Urinary bladder (tissue), 4 donors: ENCODE measurements around the gene SGPP1. TPM values are rescaled to one million over a fixed set of nuclear protein-coding genes. Genes with fewer than 3 reads are reported as not detected.

Experiments used
- DNase-seq: peaks from one replicate; pipeline ENCODE4 v3.0.0-alpha.2; 2015; ENCODE audit errors: extremely low spot score
- H3K27ac ChIP-seq: one replicate; pipeline ENCODE4 v1.5.1; 2013; ENCODE audit warnings: low read depth, mild to moderate bottlenecking, moderate library complexity
- H3K36me3 ChIP-seq: one replicate; pipeline ENCODE4 v1.6.1; 2013; ENCODE audit warnings: mild to moderate bottlenecking, moderate library complexity; ENCODE audit not compliant: insufficient read depth
- H3K4me1 ChIP-seq: one replicate; pipeline ENCODE4 v1.6.1; 2013; ENCODE audit warnings: mild to moderate bottlenecking, moderate library complexity; ENCODE audit not compliant: insufficient read depth
- H3K4me3 ChIP-seq: one replicate; pipeline ENCODE4 v1.5.1; 2013; ENCODE audit warnings: low read depth, low read length
- WGBS: extraction: QIAGEN DNeasy Blood & Tissue Kit; methylation state at CpG from one replicate; pipeline ENCODE4 v1.1.7; 2013; 5-methylcytosine and 5-hydroxymethylcytosine counted together
- polyA plus RNA-seq: library from polyadenylated mRNA; stranded (reverse); fragments of 200-250 nt; gene quantifications from one replicate; pipeline ENCODE4 v1.2.3, GENCODE V29; 2013
- total RNA-seq: library from RNA; depleted of rRNA; stranded (reverse); fragments of >200 nt; gene quantifications from one replicate; pipeline ENCODE4 v1.2.3, GENCODE V29; 2014
- donor health status: healthy with polysubstance abuse.
- donor health status: healthy.

The SGPP1 gene, protein sequence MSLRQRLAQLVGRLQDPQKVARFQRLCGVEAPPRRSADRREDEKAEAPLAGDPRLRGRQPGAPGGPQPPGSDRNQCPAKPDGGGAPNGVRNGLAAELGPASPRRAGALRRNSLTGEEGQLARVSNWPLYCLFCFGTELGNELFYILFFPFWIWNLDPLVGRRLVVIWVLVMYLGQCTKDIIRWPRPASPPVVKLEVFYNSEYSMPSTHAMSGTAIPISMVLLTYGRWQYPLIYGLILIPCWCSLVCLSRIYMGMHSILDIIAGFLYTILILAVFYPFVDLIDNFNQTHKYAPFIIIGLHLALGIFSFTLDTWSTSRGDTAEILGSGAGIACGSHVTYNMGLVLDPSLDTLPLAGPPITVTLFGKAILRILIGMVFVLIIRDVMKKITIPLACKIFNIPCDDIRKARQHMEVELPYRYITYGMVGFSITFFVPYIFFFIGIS
- 40.1 TPM for total RNA-seq
- 13.0 TPM for polyA plus RNA-seq

DNA sequence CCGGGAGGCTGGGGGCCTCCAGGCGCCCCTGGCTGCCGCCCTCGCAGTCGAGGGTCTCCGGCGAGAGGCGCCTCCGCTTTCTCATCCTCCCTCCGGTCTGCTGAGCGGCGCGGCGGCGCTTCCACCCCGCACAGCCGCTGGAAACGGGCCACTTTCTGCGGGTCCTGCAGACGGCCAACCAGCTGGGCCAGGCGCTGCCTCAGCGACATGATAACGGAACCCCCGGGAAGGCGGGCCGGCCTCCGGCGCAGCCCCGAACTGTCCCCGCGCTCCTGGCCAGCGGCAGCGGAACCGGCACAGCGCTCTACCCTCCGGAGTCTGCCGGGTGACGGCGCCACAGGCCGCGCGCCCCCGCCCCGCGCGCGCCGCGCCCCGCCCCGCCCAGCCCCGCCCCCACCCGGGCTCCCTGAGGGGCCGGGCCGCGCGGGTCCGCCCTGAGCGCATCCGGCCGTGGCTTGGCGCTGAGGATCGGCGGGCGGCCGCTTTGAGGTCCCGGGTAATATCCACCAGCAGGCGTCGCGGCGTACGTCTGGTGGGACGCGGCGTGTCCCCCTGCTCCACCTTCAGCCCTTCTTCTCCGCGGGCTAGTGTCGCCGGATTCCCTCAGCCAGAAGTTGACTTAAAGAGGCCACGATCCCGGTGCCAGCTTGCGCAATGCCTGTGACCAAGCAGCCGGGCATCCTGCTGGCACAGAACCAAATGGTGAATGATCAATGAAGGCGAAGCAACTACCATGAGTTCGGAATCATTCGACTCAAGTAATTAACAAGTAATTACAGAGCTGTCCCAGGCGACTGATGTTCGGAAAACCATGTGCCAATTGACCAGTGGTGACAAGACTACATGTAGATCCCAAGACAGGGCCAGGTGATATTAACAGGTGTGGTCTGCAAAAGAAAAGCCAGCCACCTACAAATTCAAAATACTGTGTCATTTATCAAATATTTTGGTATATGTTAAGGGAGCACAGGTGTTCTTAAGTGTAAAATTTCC lies at the start of gene SGPP1:
TSS of gene SGPP1 (minus strand) at position 330 of the 993 bp plus-strand sequence. CDS start at position 209, 121 bp downstream.
- Histone ChIP-seq H3K27ac (peak within 1 kb of the TSS; percentile 41), H3K4me3 (peak within 1 kb of the TSS; percentile 95), H3K36me3 (no peaks in the 10 kb centered on the region), H3K4me1 (no peaks in the 10 kb centered on the region)
- DNase-seq: no peak
- WGBS: 1% methylated on average over 88 of the region's 88 CpGs

DNA sequence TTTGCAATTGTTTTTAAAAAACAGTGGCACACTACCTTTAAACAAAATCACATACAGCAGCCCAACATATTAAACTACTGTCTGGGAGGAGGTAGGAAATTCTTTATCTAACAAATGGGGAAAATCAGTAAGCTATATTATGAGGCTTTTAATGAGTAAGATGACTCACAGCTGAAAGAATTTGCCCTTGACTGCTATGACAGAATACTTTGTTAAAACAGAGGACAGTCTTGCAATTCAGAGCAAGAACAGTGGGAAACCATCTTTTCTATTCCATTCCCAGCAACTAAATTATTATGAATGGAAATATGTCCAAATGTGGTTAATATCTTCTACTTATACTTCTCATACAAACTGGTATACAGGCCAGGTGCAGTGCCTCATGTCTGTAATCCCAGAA lies 49.2 kb upstream of the SGPP1 start:
- no peaks in the 10 kb centered on the region for H3K36me3 ChIP-seq
- no peaks in the 10 kb centered on the region for H3K4me1 ChIP-seq
- no peak for DNase-seq
- no peak overlapping the region for H3K27ac ChIP-seq
- H3K4me3 ChIP-seq: no peak overlapping the region

DNA sequence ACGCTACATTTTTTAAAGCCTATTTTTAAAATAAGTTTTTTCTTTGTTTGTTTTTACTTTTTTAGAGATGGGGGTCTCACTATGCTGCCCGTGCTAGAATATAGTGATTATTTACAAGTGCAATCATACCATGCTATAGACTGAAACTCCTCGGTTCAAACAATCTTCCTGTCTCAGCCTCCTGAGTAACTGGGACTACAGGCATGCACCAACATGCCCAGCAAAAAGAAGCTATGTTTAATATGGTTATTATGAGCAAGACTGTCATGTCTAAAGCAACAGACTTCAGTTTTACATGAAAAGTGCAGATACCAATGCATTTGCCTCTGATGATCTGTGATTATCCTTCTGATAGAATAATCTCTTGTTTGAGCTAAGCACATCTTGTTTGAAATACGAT lies 45.6 kb upstream of the SGPP1 start:
- 57% methylated on average over 4 of the region's 4 CpGs for WGBS
- Histone ChIP-seq H3K36me3 (no peaks in the 10 kb centered on the region), H3K27ac (no peak overlapping the region), H3K4me3 (no peak overlapping the region), H3K4me1 (no peaks in the 10 kb centered on the region)
- no peak for DNase-seq

DNA sequence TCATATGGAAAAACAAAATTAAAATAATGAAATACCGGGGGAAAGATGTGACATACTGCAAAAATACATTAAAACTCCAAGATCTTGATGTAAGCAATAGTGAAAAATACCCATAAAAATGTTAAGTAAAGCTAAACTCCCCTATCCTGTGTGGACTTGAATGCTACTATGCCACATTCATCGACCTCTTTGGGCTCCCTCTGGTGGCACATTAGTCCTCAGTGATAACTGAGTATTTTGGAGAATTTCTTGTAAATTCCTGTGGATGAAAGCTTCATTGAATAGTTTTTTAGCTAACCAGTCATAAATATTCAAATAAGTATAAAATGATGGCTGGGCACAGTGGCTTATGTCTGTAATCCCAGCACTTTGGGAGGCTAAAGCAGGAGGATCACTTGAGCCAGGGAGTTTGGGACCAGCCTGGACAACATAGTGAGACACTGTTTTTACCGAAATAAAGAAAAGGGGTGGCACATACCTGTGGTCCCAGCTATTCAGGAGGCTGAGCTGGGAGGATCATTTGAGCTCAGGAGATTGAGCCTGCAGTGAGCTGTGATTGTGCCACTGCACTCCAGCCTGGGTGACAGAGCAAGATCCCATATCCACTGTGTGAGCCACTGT lies 42.4 kb upstream of the SGPP1 start:
- no peak for DNase-seq
- Histone ChIP-seq H3K36me3 (no peaks in the 10 kb centered on the region), H3K4me1 (no peaks in the 10 kb centered on the region), H3K4me3 (no peak overlapping the region), H3K27ac (no peak overlapping the region)
- 55% methylated on average over 3 of the region's 3 CpGs for WGBS

DNA sequence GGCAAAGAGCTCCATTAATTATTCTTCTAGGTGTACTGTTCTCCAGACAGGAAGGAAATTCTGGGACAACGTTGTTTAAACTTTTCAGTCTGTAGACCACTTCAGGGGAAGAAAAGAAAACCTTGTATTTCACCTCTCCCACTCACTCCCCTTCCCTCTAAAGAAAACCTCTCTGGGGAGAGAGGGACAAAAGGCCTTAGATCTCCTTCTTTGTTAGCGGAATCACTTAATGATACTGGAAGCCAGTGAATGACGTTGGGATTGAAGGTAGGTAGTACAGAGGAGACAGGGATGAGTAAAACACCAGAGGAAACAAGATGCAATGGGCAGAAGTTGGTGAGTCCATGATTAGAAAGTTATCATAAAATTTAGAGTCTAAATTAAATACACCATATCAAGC lies 38.7 kb upstream of the SGPP1 start:
- no peaks in the 10 kb centered on the region for H3K36me3 ChIP-seq
- no peak for DNase-seq
- H3K27ac ChIP-seq: no peak overlapping the region
- no peak overlapping the region for H3K4me3 ChIP-seq
- no peaks in the 10 kb centered on the region for H3K4me1 ChIP-seq
- WGBS: 53% methylated on average over 3 of the region's 3 CpGs

DNA sequence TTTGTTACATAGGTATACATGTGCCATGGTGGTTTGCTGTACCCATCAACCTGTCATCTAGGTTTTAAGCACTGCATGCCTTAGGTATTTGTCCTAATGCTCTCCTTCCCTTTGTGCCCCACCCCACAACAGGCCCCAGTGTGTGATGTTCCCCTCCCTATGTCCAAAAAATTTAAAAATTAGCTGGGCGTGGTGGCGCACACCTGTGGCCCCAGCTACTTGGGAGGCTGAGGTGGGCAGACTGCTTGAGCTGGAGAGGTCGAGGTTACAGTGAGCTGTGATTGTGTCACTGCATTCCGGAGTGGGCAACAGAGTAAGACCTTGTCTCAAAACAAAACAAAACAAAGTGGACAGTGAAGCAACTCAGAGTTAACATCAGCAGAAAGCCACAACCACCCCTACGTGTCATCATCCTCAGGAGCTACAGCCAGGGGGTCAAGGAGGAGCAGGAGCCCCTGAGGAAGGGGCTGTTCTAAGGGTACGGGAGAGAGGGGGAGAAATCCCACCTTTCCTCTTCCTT lies 36.8 kb upstream of the SGPP1 start:
- H3K36me3 ChIP-seq: no peaks in the 10 kb centered on the region
- WGBS: 94% methylated on average over 6 of the region's 6 CpGs
- no peak overlapping the region for H3K4me3 ChIP-seq
- H3K27ac ChIP-seq: no peak overlapping the region
- no peak for DNase-seq
- no peaks in the 10 kb centered on the region for H3K4me1 ChIP-seq

DNA sequence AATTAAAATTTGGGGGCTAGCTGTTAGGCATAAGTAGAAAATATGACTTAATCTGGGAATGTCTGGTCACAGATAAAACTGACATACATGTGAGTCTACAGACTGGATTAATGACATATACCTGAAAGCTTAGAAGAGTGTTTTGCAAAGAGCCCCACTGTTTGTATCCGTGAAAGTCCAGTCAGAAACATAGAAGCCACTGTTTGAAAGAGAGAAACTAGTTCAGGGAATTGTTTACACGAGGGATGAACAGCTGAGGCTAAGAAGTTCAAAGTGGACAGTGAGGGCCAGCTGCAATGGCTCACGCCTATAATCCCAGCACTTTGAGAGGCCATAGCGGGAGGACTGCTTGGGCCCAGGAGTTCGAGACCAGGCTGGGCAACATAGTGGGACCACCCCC lies 36.2 kb upstream of the SGPP1 start:
- 43% methylated on average over 5 of the region's 5 CpGs for WGBS
- DNase-seq: no peak
- H3K27ac ChIP-seq: no peak overlapping the region
- H3K4me3 ChIP-seq: no peak overlapping the region
- no peaks in the 10 kb centered on the region for H3K36me3 ChIP-seq
- H3K4me1 ChIP-seq: no peaks in the 10 kb centered on the region

DNA sequence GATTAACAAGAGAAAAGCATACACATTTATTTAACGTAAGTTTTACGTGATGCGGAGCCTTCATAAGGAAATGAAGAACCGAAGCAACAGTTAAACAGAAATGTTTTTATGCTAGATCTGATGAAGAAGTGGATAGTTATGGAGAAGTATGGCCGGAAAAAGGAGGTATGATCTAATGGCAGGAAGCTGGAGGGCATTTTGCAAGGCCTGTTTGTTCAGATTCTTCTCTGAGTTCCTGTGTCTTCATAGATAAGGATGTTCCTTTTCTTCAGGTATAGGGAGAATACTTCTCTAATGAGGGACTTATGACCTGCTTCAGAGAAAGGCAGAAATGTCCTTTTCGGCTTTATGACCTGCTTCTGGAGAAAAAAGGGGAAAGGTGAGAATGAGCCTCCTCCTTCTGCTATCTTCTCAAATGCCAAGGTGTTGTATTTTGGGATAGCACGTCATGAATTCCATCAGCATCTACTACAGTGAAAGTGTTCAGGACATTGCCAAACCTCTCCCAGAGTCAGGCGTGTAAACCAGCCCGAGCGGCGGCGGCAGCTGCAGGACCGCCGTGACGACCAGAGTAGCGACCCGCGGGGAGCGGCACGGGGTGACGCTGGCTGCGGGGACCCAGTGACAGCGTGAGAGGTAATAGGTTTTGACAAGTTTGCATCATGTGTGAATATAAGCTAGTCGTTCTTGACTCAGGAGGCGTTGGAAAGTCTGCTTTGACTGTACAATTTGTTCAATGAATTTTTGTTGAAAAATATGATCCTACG lies 33.7 kb upstream of the SGPP1 start:
- H3K36me3 ChIP-seq: no peaks in the 10 kb centered on the region
- WGBS: 84% methylated on average over 26 of the region's 26 CpGs
- DNase-seq: no peak

DNA sequence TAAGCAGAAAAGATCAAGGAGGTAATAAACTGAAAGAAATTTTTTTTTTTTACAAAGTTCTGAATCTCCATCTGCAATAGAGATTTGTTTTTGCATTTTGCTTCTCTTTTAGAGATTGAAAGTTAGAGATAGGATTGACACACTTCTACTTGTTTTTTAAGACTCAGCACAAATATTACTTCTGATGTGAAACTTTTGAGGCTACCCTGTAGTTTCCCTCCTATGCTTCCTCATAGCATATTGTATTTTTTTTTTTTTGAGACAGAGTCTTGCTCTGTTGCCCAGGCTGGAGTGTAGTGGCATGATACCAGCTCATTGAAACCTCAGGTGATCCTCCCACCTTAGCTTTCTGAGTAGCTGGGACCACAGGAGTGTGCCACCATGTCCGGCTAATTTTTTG lies 32.1 kb upstream of the SGPP1 start:
- Histone ChIP-seq H3K27ac (no peak overlapping the region), H3K4me3 (no peak overlapping the region), H3K4me1 (no peaks in the 10 kb centered on the region), H3K36me3 (no peaks in the 10 kb centered on the region)
- no peak for DNase-seq
- 100% methylated on average over 1 of the region's 1 CpG for WGBS

More for the DNA sequence above, 33.7 kb upstream of the SGPP1 start:
- Histone ChIP-seq H3K4me1 (no peaks in the 10 kb centered on the region), H3K4me3 (no peak overlapping the region), H3K27ac (no peak overlapping the region)

DNA sequence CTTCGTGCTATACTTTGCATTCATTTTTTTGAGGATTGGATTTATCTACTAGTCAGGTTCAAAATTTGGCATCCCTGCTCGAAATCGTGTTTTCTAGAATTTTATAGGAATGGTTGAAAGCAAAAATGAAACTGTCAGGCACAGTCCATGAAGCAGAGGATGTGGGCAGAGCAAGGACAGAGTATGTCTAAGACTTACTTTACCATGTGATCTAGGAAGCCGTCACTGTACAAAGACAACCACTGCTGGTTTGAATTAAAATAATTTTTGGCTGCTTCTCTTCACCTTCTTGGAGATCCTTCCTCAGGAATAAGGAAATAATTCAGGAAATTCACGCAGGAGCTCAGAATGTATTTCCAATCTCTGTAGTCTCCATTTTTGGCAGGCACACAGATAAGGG lies 31.6 kb upstream of the SGPP1 start:
- no peak overlapping the region for H3K4me3 ChIP-seq
- no peaks in the 10 kb centered on the region for H3K4me1 ChIP-seq
- 36% methylated on average over 5 of the region's 5 CpGs for WGBS
- no peaks in the 10 kb centered on the region for H3K36me3 ChIP-seq
- DNase-seq: no peak
- no peak overlapping the region for H3K27ac ChIP-seq

DNA sequence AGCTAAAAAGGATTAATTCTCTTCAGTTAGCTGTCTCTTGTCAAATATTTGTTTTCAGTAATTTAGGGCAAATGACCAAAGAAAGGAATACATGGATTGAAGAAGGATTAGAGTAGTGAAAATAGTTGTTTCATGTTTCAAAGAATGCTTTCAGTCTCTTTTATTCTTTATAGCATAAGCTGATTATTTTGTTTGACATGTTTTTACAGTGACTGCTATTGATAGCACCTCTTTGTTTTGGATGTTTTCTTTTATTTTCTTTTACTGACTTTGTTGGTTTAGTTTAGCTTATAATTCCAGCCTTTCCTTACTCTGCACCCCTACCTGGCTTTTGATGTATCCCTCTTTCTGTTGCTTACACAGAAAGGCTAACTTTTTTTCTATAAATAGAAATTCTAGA lies 29.3 kb upstream of the SGPP1 start:
- no peak for DNase-seq
- Histone ChIP-seq H3K4me3 (no peak overlapping the region), H3K36me3 (no peaks in the 10 kb centered on the region), H3K4me1 (no peaks in the 10 kb centered on the region), H3K27ac (no peak overlapping the region)

DNA sequence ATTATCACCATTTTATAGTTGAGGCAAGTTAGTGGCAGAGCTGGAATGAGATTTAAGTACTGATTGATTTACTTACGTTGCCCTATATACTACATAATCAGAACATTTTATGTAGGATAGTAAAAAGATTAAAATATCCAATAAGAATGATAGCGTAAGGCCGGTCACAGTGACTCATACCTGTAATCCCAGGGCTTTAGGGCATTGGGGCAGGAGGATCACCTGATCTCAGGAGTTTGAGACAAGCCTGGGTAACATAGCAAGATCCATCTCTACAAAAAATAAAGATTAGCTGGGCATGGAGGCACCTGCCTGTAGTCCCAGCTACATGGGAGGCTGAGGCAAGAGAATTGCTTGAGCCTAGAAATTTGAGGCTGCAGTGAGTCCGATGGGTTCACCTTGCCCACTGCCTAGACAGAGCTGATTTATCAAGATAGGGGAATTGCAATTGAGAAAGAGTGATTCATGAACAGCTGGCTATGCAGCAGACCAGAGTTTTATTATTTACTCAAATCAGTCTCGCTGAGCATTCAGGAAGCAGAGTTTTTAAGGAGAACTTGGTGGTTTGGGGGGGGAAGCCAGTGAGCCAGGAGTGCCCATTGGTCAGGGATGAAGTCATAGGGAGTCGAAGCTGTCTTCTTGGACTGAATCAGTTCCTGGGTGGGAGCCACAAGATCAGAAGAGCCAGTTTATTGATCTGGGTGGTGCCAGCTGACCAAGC lies 24.7 kb upstream of the SGPP1 start:
- H3K27ac ChIP-seq: no peak overlapping the region
- no peaks in the 10 kb centered on the region for H3K4me1 ChIP-seq
- DNase-seq: no peak
- whole genome bisulfite sequencing: 62% methylated on average over 6 of the region's 6 CpGs
- no peak overlapping the region for H3K4me3 ChIP-seq
- no peaks in the 10 kb centered on the region for H3K36me3 ChIP-seq
